Measurements from ENCODE around the gene TGFB2. TPM values are rescaled to one million over a fixed set of nuclear protein-coding genes. Genes with fewer than 3 reads are reported as not detected.

Gene TGFB2
- polyA plus RNA-seq, 1 donor (not counting 4 experiments of a cell fraction or from before 2014, with no cell fraction given), result 21.5 TPM

DNA sequence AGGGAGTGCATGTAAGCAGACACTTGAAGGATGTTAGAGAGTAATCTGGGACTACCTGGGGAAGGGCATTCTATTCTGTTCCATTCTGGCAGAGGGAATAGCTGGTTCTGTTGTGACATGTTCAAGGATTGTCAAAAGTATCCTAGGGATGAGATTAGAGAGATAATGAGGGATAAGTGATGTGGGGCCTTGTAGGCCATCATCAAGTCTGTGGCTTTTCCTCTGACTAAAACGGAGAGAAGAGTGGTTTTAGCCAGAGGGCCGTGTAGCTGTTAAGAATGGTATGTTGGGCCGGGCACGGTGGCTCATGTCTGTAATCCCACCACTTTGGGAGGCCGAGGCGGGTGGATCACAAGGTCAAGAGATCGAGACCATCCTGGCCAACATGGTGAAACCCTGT, 23.6 kb downstream of the TGFB2 start:
- no peaks in the 10 kb centered on the region for H4K20me1 ChIP-seq (ENCODE audit: control insufficient read depth, extremely low read depth, insufficient read depth, low read length)

GRCh38 chr1:218369688-218370511, 24.8 kb downstream of the TGFB2 start:
- Histone ChIP-seq H3K9me1 (ENCODE audit: control insufficient read depth, extremely low read depth, insufficient read depth, low read length) (no peaks in the 10 kb centered on the region), H3K4me3 (ENCODE audit: control insufficient read depth in 2 of 3, extremely low read depth in 1 of 3, insufficient read depth in 2 of 3, low read depth in 1 of 3, low read length in 3 of 3) (no peak overlapping the region), H3K27ac (ENCODE audit: control insufficient read depth, insufficient read depth, low read length) (peak overlapping the region; percentile 56), H3K9ac (ENCODE audit: control insufficient read depth, extremely low read depth, insufficient read depth, low read length) (no peak overlapping the region), H3K36me3 (ENCODE audit: control insufficient read depth in 2 of 2, extremely low read depth in 1 of 2, insufficient read depth in 2 of 2, low read length in 2 of 2) (peaks cover 2% of the 10 kb centered on the region in 2 experiments), H3K79me2 (ENCODE audit: control insufficient read depth, insufficient read depth, low read length) (peaks cover 37% of the 10 kb centered on the region), H3K9me3 (ENCODE audit: control insufficient read depth, low read depth, low read length) (no peaks in the 10 kb centered on the region), H2AFZ (ENCODE audit: control insufficient read depth, low read length) (no peak overlapping the region), H3K27me3 (ENCODE audit: control insufficient read depth, extremely low read depth, insufficient read depth, low read length) (no peaks in the 10 kb centered on the region), H3K4me2 (ENCODE audit: control insufficient read depth, extremely low read depth, insufficient read depth, low read depth, low read length) (peak overlapping the region; percentile 29), H4K20me1 (ENCODE audit: control insufficient read depth, extremely low read depth, insufficient read depth, low read length) (no peaks in the 10 kb centered on the region), H3K4me1 (ENCODE audit: control insufficient read depth, extremely low read depth, insufficient read depth, low read length) (peaks cover 52% of the 10 kb centered on the region)
- TF ChIP-seq CTCF (optimal IDR thresholded peaks at IDR 0.05 in 1 of 3, IDR thresholded peaks at IDR 0.05 in 1 of 3, conservative IDR thresholded peaks at IDR 0.05 in 1 of 3; ENCODE audit: extremely low read depth in 1 of 3, insufficient read depth in 2 of 3, low read length in 3 of 3) (no peak), EZH2 (IDR thresholded peaks at IDR 0.05; ENCODE audit: low read length) (no peak)
- dilution Hi-C loops (cut with MboI; ENCODE audit: extremely low pct_ligation_motif_present, low sequenced_read_pairs), result no loop called here
- FAIRE-seq (peak; percentile 85), DNase-seq (ENCODE audit: low read depth, low spot score) (no peak)

More for the DNA sequence above, 23.6 kb downstream of the TGFB2 start:
- Histone ChIP-seq H3K27me3 (ENCODE audit: control insufficient read depth, extremely low read depth, insufficient read depth, low read length) (no peaks in the 10 kb centered on the region), H3K9me1 (ENCODE audit: control insufficient read depth, extremely low read depth, insufficient read depth, low read length) (no peaks in the 10 kb centered on the region), H3K4me3 (ENCODE audit: control insufficient read depth in 2 of 3, extremely low read depth in 1 of 3, insufficient read depth in 2 of 3, low read depth in 1 of 3, low read length in 3 of 3) (no peak overlapping the region), H3K4me1 (ENCODE audit: control insufficient read depth, extremely low read depth, insufficient read depth, low read length) (peaks cover 42% of the 10 kb centered on the region), H2AFZ (ENCODE audit: control insufficient read depth, low read length) (no peak overlapping the region), H3K9me3 (ENCODE audit: control insufficient read depth, low read depth, low read length) (no peaks in the 10 kb centered on the region), H3K4me2 (ENCODE audit: control insufficient read depth, extremely low read depth, insufficient read depth, low read depth, low read length) (no peak overlapping the region), H3K27ac (ENCODE audit: control insufficient read depth, insufficient read depth, low read length) (no peak overlapping the region), H3K9ac (ENCODE audit: control insufficient read depth, extremely low read depth, insufficient read depth, low read length) (no peak overlapping the region), H3K79me2 (ENCODE audit: control insufficient read depth, insufficient read depth, low read length) (peaks cover 44% of the 10 kb centered on the region), H3K36me3 (ENCODE audit: control insufficient read depth in 2 of 2, extremely low read depth in 1 of 2, insufficient read depth in 2 of 2, low read length in 2 of 2) (peaks cover 2 to 6% of the 10 kb centered on the region in 2 experiments)
- DNase-seq (ENCODE audit: low read depth, low spot score), result no peak
- dilution Hi-C loops (cut with MboI; ENCODE audit: extremely low pct_ligation_motif_present, low sequenced_read_pairs), result no loop called here
- FAIRE-seq, result no peak
- TF ChIP-seq EZH2 (IDR thresholded peaks at IDR 0.05; ENCODE audit: low read length), result no peak
- no peak for TF ChIP-seq CTCF (optimal IDR thresholded peaks at IDR 0.05 in 1 of 3, IDR thresholded peaks at IDR 0.05 in 1 of 3, conservative IDR thresholded peaks at IDR 0.05 in 1 of 3; ENCODE audit: extremely low read depth in 1 of 3, insufficient read depth in 2 of 3, low read length in 3 of 3)

Data from keratinocyte (primary cell).